GM12891 (cell line): ENCODE data around the gene USP17L10.
"Not testable (repeated sequence)": the region's sequence is repeated elsewhere in the genome, so short reads cannot be mapped to it uniquely, and the experiment has no call there.

ENCODE experiments used
- PAX5 ChIP-seq: IDR thresholded peaks from 2 replicates; pipeline ENCODE4 v1.6.1; 2011; ENCODE audit warnings: low read length, moderate library complexity, mild to moderate bottlenecking; ENCODE audit not compliant: insufficient read depth, severe bottlenecking
- POLR2A ChIP-seq: IDR thresholded peaks from 2 replicates; pipeline ENCODE4 v1.6.1; 2011; ENCODE audit warnings: low read depth, low read length, control low read depth
- POLR2AphosphoS5 ChIP-seq: IDR thresholded peaks from 2 replicates; pipeline ENCODE4 v1.6.1; 2011; ENCODE audit warnings: low read depth, low read length, control low read depth
- SPI1 ChIP-seq: IDR thresholded peaks from 2 replicates; pipeline ENCODE4 v1.6.1; 2011; ENCODE audit warnings: low read depth, low read length, control low read depth
- TAF1 ChIP-seq: IDR thresholded peaks from 2 replicates; pipeline ENCODE4 v1.6.1; 2011; ENCODE audit warnings: low read depth, low read length, control low read depth

- TF ChIP-seq TAF1, POLR2A, PAX5, POLR2AphosphoS5, SPI1: not testable (repeated sequence)
Observed at GRCh38 chr4:9169791-9170459, 40.5 kb upstream of the USP17L10 start, which contains the start of gene FAM90A26.
